GM12874 (cell line): Measurements from ENCODE around the gene HAUS5.

ENCODE experiments used
- CTCF ChIP-seq: IDR thresholded peaks from 2 replicates; pipeline ENCODE4 v1.5.1; 2011; ENCODE audit warnings: low read depth, mild to moderate bottlenecking, control low read depth, low read length, moderate library complexity; ENCODE audit not compliant: insufficient read depth

HAUS5 gene

DNA sequence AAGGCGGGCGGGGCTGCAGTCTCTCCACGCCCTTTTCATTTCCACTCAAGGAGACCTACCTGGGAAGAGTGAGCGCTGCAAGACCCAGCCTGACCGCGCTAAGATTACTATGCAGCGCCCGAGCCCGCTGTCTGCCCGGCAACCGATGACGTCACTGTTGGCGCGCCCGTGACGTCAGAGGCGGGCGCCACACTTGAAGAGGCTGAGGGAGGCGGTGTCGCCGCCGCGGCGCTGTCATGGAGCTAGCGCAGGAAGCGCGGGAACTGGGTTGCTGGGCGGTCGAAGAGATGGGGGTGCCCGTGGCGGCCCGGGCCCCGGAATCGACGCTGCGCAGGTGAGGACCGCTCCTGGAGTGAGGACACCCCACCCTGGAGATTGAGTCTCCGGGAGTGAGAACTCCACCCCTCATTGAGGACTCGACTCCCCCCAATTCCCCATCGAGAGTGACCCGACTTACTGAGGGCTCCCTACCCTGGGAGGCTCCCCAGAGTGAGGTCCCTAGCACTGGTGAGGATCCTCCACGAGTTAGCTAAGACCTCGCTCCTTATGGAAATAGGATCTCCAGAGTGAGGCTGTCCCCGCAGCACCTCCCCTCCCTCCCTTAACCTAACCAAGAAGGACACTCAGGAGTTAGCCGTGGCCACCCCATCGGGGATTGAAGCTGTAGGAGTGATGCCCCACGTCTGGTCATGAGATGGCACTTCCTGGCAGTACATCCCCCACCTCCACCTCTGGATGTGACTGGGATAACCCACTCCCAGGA is at the start of gene HAUS5:
HAUS5 (plus strand) TSS at position 177 of the 763 bp plus-strand sequence; CDS start at position 237, 60 bp downstream.
- no peak for TF ChIP-seq CTCF

DNA sequence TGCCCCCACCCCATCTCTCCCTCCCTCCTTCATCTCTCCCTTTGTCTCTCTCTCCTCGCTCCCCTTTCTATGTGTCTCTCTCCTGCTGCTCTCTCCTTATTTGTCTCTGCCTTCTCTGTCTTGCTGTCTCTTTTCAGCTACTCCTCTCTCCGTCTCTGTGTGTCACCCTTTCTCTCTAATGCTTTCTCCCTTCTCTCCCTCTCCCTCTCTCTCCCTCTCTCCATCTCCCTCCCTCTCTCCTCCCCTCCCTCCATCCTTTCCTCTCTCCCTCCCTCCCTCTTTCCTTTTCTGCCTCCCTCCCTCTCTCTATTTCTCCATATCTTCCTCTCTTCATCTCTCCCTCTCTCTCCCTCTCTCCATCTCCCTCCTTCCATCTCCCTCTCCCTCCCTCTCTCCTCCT is 49.8 kb upstream of the HAUS5 start:
- no peak for TF ChIP-seq CTCF

DNA sequence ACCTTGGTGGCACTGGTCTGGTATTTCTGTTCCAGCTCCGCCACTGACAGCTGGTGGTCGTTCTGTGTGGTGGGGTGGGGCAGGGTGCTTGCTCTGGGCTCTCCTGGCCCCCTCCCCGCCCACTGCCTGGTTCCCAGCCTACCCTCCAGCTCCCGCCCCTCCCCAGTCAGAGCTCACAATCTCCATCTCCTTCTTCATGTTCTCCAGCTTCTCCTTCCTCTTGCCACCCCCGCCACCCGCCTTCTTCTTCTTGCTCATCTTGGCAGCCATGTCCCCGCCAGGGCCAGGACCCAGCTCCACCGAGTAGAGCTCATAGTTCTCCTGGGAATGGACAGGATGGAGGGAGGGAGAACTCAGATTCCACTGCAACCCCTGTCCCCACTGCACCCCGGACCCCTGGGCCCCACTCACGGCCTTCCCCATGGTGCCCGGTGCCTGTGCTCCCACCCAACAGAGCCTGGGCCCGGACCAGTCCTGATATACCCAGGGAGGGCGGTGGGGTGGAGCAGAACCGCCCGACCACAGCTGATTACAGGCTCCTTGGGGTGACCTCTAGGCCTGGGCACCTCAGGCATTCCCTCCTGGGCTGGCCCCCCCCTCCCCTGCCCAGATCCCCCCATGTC is 49.2 kb upstream of the HAUS5 start, which contains the start of gene ATP4A:
ATP4A (minus strand) TSS at position 452 of the 623 bp plus-strand sequence; CDS start at position 423, 29 bp downstream.
- TF ChIP-seq CTCF: no peak

GRCh38 chr19:35565016-35565856 is 47.3 kb upstream of the HAUS5 start:
- TF ChIP-seq CTCF: no peak

GRCh38 chr19:35566738-35567137 is 45.8 kb upstream of the HAUS5 start:
- TF ChIP-seq CTCF: no peak

GRCh38 chr19:35569281-35569781 is 43.2 kb upstream of the HAUS5 start:
- TF ChIP-seq CTCF: no peak
